GM21825 (cell line): ENCODE measurements around the gene KCNMA1.

Experiments used
- ATAC-seq: cut with Tn5 transposase; IDR thresholded peaks from one replicate; pipeline ENCODE4 v1.9.1; 2021; ENCODE audit warnings: mild to moderate bottlenecking, moderate library complexity; ENCODE audit not compliant: unreplicated experiment

KCNMA1 gene

GRCh38 chr10:76866841-76867586, 770.6 kb downstream of the KCNMA1 start:
- no peak for ATAC-seq

GRCh38 chr10:76864922-76865321, 772.7 kb downstream of the KCNMA1 start:
- no peak for ATAC-seq

- no peak for ATAC-seq
Measured at GRCh38 chr10:76858721-76859120, 778.9 kb downstream of the KCNMA1 start.

- ATAC-seq, result no peak
Measured at GRCh38 chr10:76840802-76841201, 796.8 kb downstream of the KCNMA1 start.

- ATAC-seq, result no peak
Measured at GRCh38 chr10:76839276-76839675, 798.3 kb downstream of the KCNMA1 start.

GRCh38 chr10:76830218-76830617, 807.4 kb downstream of the KCNMA1 start:
- ATAC-seq, result no peak

- no peak for ATAC-seq
Measured at GRCh38 chr10:76829724-76830123, 807.9 kb downstream of the KCNMA1 start.
